GM12872 (cell line): ENCODE data around the gene NT5DC2.

ENCODE experiments used
- TF ChIP-seq, protein P1 (sequence below): IDR thresholded peaks from 3 replicates; pipeline ENCODE4 v1.5.1; 2011; ENCODE audit warnings: low read depth, mild to moderate bottlenecking, low read length, moderate library complexity; ENCODE audit not compliant: insufficient read depth

The NT5DC2 gene

DNA sequence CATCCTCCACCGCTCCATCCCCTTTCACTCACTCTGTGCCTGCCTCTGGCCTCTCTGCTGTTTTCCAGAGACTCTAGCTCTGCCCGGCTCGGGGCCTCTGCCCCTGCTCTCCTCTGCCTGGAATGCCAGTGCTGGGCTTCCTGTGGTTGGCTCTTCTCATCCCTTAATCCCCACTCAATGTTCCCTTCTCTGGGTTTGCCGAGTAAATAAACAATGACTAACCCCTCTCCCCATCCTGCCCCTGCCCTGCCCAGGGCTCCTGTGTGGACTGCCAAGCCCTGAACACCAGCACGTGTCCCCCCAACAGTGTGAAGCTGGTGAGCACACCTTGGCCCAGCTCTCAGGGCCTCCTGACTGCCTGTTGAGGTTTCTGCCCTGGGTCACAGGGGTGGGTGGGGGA, 26.3 kb downstream of the NT5DC2 start:
- TF ChIP-seq, protein P1, sequence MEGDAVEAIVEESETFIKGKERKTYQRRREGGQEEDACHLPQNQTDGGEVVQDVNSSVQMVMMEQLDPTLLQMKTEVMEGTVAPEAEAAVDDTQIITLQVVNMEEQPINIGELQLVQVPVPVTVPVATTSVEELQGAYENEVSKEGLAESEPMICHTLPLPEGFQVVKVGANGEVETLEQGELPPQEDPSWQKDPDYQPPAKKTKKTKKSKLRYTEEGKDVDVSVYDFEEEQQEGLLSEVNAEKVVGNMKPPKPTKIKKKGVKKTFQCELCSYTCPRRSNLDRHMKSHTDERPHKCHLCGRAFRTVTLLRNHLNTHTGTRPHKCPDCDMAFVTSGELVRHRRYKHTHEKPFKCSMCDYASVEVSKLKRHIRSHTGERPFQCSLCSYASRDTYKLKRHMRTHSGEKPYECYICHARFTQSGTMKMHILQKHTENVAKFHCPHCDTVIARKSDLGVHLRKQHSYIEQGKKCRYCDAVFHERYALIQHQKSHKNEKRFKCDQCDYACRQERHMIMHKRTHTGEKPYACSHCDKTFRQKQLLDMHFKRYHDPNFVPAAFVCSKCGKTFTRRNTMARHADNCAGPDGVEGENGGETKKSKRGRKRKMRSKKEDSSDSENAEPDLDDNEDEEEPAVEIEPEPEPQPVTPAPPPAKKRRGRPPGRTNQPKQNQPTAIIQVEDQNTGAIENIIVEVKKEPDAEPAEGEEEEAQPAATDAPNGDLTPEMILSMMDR, result no peak

DNA sequence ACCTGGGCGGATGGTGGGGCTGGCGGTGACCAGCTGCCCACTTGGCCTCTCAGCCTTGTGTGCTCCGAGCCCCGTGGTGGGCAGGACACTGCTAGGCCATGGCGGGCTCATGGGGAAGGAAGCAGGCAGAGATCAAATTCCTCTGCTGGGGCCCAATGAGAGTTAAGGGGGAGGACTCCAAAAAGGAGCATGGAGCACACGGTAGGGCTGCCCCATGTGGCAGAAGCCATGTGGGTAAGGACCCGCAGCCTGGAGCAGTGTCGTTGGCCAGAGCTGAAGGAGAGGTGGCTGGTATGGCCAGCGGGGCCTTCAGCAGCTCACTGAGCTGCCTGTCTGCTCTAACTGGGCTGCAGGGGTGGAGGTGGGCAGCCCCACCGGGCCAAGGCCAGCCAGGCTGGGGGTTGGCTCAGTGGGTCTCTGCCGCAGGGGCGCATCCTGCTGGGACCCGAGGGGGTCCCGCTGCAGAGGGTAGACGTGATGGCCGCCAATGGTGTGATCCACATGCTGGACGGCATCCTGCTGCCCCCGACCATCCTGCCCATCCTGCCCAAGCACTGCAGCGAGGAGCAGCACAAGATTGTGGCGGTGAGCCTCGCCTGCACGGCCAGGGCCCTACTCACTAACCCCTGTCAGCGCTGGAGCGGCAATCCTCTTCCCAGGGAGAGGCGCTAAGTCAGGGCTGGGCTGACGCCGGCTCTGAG, 27.2 kb downstream of the NT5DC2 start:
- TF ChIP-seq, protein P1, result no peak

DNA sequence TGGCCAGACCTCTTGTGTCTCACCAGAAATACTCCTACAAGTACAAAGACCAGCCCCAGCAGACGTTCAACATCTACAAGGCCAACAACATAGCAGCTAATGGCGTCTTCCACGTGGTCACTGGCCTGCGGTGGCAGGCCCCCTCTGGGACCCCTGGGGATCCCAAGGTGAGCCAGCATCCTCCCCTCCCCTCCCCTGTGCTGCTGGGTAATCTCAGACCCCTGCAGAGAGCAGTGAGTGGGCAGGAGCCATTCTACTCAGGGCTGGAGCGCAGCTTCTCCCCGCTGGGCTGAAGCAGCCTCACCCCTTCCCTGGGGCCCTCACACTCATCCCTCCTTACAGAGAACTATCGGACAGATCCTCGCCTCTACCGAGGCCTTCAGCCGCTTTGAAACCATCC, 28.7 kb downstream of the NT5DC2 start:
- TF ChIP-seq, protein P1, result no peak

DNA sequence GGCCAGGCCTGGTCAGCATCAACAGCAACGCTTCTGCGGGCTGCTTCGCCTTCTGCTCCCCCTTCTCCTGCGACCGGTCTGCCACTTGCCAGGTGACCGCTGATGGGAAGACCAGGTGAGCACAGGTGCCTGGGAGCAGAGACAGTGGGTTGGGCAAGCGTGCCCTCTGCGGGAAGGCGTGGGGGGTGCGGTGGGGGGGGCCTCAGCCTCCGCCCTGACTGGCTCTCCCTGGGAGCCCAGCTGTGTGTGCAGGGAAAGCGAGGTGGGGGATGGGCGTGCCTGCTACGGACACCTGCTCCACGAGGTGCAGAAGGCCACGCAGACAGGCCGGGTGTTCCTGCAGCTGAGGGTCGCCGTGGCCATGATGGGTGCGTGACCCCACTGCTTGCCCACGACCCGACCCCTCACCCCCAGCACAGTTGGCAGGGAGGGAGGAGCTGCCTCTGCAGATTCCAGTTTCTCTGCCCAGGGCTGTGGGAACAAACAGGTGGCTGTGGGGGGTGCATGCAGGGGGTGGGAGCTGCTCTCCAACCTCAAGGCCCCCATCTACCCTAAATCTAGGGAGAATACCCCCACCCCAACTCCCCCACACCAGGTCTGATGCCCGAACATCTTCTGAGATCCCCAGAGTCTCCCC, 29.8 kb downstream of the NT5DC2 start:
- TF ChIP-seq, protein P1, result no peak

DNA sequence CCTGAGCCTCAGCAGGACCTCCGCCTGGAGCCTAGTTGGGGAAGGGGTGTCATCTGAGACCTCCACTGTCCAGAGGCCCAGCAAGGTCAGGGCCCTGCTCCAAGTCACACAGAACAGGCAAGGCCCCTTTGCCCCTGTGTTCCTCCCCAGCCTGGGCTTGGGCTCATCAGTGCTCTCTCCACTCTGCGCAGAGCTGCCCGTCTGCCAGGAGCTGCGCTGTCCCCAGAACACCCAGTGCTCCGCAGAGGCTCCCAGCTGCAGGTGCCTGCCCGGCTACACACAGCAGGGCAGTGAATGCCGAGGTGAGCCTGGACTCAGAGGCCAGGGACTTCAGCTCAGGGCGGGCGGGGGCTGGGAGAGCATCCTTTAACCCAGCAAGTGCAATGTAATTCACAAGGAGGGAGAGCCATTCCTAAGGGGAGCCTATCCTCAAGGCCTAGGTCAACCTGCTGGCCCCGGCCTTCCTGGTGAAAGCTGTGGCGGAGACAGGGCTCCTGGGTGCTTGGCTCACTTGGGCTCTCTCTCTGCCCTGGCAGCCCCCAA, 30.8 kb downstream of the NT5DC2 start:
- TF ChIP-seq, protein P1, result no peak

DNA sequence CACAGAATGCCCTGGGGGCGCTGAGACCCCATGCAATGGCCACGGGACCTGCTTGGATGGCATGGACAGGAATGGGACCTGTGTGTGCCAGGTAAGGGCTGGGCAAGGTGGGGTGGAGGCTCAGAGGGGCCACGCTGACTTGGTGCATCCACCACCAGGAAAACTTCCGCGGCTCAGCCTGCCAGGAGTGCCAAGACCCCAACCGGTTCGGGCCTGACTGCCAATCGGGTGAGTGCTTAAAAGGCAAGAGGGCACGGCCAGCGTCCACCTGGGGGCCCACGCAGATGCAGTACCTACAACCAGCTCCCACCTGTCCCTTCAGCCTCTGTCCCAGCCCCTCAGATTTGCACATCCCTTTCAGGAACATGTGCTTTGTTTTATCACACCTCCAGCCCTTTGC, 31.7 kb downstream of the NT5DC2 start:
- TF ChIP-seq, protein P1, result no peak

DNA sequence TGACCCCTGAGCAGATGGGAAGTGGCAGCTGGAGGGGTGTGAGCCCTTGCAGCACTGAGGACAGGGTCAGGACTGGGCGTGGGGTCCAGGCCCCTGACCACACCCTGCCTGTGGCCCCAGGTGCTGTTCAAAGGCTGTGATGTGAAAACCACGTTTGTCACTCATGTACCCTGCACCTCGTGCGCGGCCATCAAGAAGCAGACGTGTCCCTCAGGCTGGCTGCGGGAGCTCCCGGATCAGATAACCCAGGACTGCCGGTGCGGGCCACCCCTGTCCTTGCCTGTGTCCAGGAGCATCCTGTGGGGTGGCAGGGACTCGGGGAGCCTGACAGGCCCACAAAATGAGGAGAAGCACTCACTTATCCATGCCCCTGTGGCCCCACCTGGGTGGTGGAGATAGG, 32.6 kb downstream of the NT5DC2 start:
- TF ChIP-seq, protein P1, result no peak
